Endothelial cell of umbilical vein (primary cell): ENCODE measurements around the gene MAP2K5. TPM values are rescaled to one million over a fixed set of nuclear protein-coding genes. Genes with fewer than 3 reads are reported as not detected.

Experiments used
- BruUV-seq: library from RNA; stranded (reverse); fragments of 400-500 nt; replicated peaks from 2 replicates; lab custom pipeline; 2021; lab: Mats Ljungman, UMichigan
- CTCF ChIA-PET: fragments of 300-600, 350-600 bp; sonication (Branson Sonifier 250); formaldehyde crosslinking; loops from one replicate; lab custom pipeline; 2021; ENCODE audit warnings: antibody characterized with exemption, inconsistent platforms; lab: Charles Lee
- POLR2A ChIA-PET: fragments of 300-600, 350-600 bp; sonication (Branson Sonifier 250); formaldehyde crosslinking; loops from one replicate; lab custom pipeline; 2021; ENCODE audit warnings: antibody characterized with exemption, inconsistent platforms; lab: Charles Lee
- DNase-seq: peaks from one replicate; pipeline ENCODE4 v3.0.0-alpha.2; 2011; ENCODE audit warnings: low read depth, low spot score
- FAIRE-seq: peaks from 2 replicates; lab custom pipeline; 2011; peaks lifted over from hg19 to GRCh38; lab: Jason Lieb, UNC
- H2AFZ ChIP-seq: 2 replicates; pipeline ENCODE4 v1.6.0; 2012; ENCODE audit warnings: low read depth, low read length, control low read depth, inconsistent platforms
- H3K27ac ChIP-seq: 2 replicates; pipeline ENCODE4 v1.5.1; 2011; ENCODE audit warnings: low read depth, mild to moderate bottlenecking, control low read depth, low read length, moderate library complexity; ENCODE audit not compliant: insufficient read depth
- H3K27me3 ChIP-seq, 2 experiments: 2 replicates each; pipeline versions ENCODE4 v1.6.0 to v1.6.1; 2011; ENCODE audit warnings: low read length in 2 of 2, mixed read lengths in 1 of 2; ENCODE audit not compliant: control insufficient read depth in 2 of 2, insufficient read depth in 2 of 2
- H3K36me3 ChIP-seq, 2 experiments: 2 replicates in 1 of 2; 3 replicates in 1 of 2; pipeline ENCODE4 v1.5.1; 2011; ENCODE audit warnings: low read length in 2 of 2, mild to moderate bottlenecking in 1 of 2, moderate library complexity in 1 of 2; ENCODE audit not compliant: control insufficient read depth in 2 of 2, insufficient read depth in 2 of 2; ENCODE audit errors: extremely low read depth in 1 of 2
- H3K4me1 ChIP-seq: 3 replicates; pipeline ENCODE4 v1.5.1; 2011; ENCODE audit warnings: mild to moderate bottlenecking, low read length; ENCODE audit not compliant: control insufficient read depth, insufficient read depth; ENCODE audit errors: extremely low read depth
- H3K4me2 ChIP-seq: 2 replicates; pipeline ENCODE4 v1.6.1; 2011; ENCODE audit warnings: low read length, control low read depth, mixed read lengths; ENCODE audit not compliant: insufficient read depth
- H3K4me3 ChIP-seq, 3 experiments: fragments of 200-600 bp in 1 of 3; sonication (generic), shearing (Covaris generic) in 1 of 3; replicated peaks in 1 of 3; 2 replicates each; pipeline ENCODE4 v1.5.1; 2011 to 2016; ENCODE audit warnings: control low read depth in 3 of 3, low read length in 3 of 3, mild to moderate bottlenecking in 2 of 3, inconsistent platforms in 1 of 3, low read depth in 1 of 3, moderate library complexity in 1 of 3; ENCODE audit not compliant: insufficient read depth in 1 of 3
- H3K79me2 ChIP-seq: 2 replicates; pipeline ENCODE4 v1.6.0; 2012; ENCODE audit warnings: low read length, inconsistent platforms; ENCODE audit not compliant: control insufficient read depth, insufficient read depth
- H3K9ac ChIP-seq: replicated peaks from 2 replicates; pipeline ENCODE3; 2011; ENCODE audit warnings: low read length, control low read depth; ENCODE audit not compliant: insufficient read depth; ENCODE audit errors: extremely low read depth
- H3K9me1 ChIP-seq: replicated peaks from 3 replicates; pipeline ENCODE4 v1.6.0; 2011; ENCODE audit warnings: mild to moderate bottlenecking, low read length; ENCODE audit not compliant: control insufficient read depth, insufficient read depth; ENCODE audit errors: extremely low read depth
- H3K9me3 ChIP-seq: replicated peaks from 2 replicates; pipeline ENCODE4 v1.5.1; 2012; ENCODE audit warnings: low read length, inconsistent platforms; ENCODE audit not compliant: control insufficient read depth, insufficient read depth
- H4K20me1 ChIP-seq: replicated peaks from 2 replicates; pipeline ENCODE3; 2011; ENCODE audit warnings: mild to moderate bottlenecking, low read length; ENCODE audit not compliant: control insufficient read depth, insufficient read depth; ENCODE audit errors: extremely low read depth
- EZH2 ChIP-seq: IDR thresholded peaks from 2 replicates; pipeline ENCODE4 v1.6.1; 2012; ENCODE audit warnings: borderline replicate concordance, low read depth, mild to moderate bottlenecking, moderate library complexity, low read length, inconsistent platforms; ENCODE audit not compliant: severe bottlenecking
- FOS ChIP-seq: IDR thresholded peaks from 2 replicates; pipeline ENCODE4 v1.6.1; 2011; ENCODE audit warnings: mild to moderate bottlenecking, low read length, moderate library complexity, borderline replicate concordance; ENCODE audit not compliant: insufficient read depth
- GATA2 ChIP-seq: IDR thresholded peaks from 2 replicates; pipeline ENCODE4 v1.7.0; 2011; ENCODE audit warnings: low read depth, mild to moderate bottlenecking, moderate library complexity, mixed read lengths, low read length; ENCODE audit not compliant: insufficient read length, insufficient read depth
- JUN ChIP-seq: IDR thresholded peaks from 2 replicates; pipeline ENCODE4 v1.6.1; 2011; ENCODE audit warnings: borderline replicate concordance, low read depth; ENCODE audit not compliant: insufficient read length, insufficient read depth
- MYC ChIP-seq: IDR thresholded peaks from one replicate; pipeline ENCODE4 v1.6.1; 2011; ENCODE audit warnings: mild to moderate bottlenecking, low read depth, low read length
- POLR2AphosphoS5 ChIP-seq: IDR thresholded peaks from 2 replicates; pipeline ENCODE4 v1.6.1; 2012; ENCODE audit warnings: low read depth, mild to moderate bottlenecking, control low read depth, low read length, moderate library complexity; ENCODE audit not compliant: insufficient read depth
- dilution Hi-C: fragments of 300-500 bp; cut with MboI; formaldehyde crosslinking; loops from one replicate; pipeline ENCODE4 v1.15.0; 2019; ENCODE audit warnings: low sequenced_read_pairs; ENCODE audit not compliant: extremely low pct_ligation_motif_present
- intact Hi-C: fragments of 100-400 bp; cut with micrococcal nuclease; formaldehyde crosslinking; loops from one replicate; pipeline ENCODE4 v1.10.0; 2022
- polyA plus RNA-seq, 4 experiments: library from polyadenylated mRNA; depleted of rRNA in 3 of 4; stranded (reverse) in 3 of 4; unstranded in 1 of 4; fragments of >200 nt; gene quantifications; 2 replicates each; pipeline versions ENCODE4 v1.2.1 to v1.2.3, GENCODE V29; 2011 to 2012; ENCODE audit warnings: missing spikeins in 1 of 4
- total RNA-seq: library from RNA; stranded (reverse); gene quantifications from 2 replicates; pipeline ENCODE4 v1.2.3, GENCODE V29; 2021
- TF ChIP-seq, protein P1 (sequence below): IDR thresholded peaks from 2 replicates; pipeline ENCODE4 v1.6.1; 2011; ENCODE audit not compliant: insufficient read depth, insufficient read length
- TF ChIP-seq, protein P2 (sequence below), 2 donors: IDR thresholded peaks; 1 replicate in 1 of 2; 2 replicates in 1 of 2; pipeline ENCODE4 v1.5.1; 2011; ENCODE audit warnings: low read length in 2 of 2, mild to moderate bottlenecking in 2 of 2, moderate library complexity in 2 of 2, control low read depth in 1 of 2, inconsistent platforms in 1 of 2, low read depth in 1 of 2; ENCODE audit not compliant: insufficient read depth in 1 of 2; ENCODE audit errors: extremely low read depth in 1 of 2

Gene MAP2K5
- total and polyA plus RNA-seq, 2 donors (not counting 3 experiments of a cell fraction or from before 2014, with no cell fraction given), result 4.9 to 24.7 TPM

DNA sequence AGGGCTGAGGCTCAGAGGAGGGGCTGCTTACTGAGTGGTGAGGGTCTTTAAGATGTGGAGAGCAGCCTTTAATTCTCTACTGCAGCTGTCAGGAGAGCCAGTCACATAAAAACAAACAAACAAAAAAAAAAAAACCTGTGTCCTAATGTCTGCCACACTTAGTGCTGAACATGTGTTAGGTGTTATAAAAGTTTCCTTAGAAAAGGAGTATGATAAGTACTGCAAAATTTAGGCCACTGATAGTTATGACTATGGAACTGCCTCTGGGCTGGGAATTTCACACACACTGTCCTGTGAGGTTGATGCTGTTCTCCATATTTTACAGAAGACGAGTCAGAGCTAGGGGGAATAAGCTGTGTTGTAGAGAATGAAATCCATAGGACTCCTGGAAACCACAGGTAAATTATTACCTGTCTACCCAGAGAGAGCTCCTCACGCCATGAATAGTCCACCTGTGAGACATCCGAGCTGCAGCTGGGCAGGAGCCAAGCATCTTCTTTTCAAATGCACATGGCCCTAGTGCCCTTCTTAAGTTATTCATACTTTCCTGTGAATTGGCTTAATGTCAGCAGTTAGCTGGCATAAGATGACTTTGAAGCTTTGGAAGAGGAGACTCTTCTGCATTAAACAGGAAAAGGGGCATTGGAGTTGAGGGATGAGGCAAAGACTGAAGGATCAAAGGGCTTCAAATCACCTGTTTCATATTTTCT is 248.3 kb downstream of the MAP2K5 start:
- intact Hi-C loops, result no loop called here
- H2AFZ ChIP-seq, result no peak overlapping the region
- TF ChIP-seq, protein P1, sequence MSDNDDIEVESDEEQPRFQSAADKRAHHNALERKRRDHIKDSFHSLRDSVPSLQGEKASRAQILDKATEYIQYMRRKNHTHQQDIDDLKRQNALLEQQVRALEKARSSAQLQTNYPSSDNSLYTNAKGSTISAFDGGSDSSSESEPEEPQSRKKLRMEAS, result no peak
- TF ChIP-seq EZH2 (no peak), POLR2AphosphoS5 (no peak), MYC (no peak), JUN (no peak), FOS (no peak), GATA2 (no peak)
- TF ChIP-seq, protein P2, sequence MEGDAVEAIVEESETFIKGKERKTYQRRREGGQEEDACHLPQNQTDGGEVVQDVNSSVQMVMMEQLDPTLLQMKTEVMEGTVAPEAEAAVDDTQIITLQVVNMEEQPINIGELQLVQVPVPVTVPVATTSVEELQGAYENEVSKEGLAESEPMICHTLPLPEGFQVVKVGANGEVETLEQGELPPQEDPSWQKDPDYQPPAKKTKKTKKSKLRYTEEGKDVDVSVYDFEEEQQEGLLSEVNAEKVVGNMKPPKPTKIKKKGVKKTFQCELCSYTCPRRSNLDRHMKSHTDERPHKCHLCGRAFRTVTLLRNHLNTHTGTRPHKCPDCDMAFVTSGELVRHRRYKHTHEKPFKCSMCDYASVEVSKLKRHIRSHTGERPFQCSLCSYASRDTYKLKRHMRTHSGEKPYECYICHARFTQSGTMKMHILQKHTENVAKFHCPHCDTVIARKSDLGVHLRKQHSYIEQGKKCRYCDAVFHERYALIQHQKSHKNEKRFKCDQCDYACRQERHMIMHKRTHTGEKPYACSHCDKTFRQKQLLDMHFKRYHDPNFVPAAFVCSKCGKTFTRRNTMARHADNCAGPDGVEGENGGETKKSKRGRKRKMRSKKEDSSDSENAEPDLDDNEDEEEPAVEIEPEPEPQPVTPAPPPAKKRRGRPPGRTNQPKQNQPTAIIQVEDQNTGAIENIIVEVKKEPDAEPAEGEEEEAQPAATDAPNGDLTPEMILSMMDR (IDR thresholded peaks at IDR 0.05; ENCODE audit: extremely low read depth in 1 of 2, insufficient read depth in 1 of 2, low read depth in 1 of 2, low read length in 2 of 2), result no peak
- H3K27ac ChIP-seq, result no peak overlapping the region
- POLR2A ChIA-PET, result no interaction called here
- no peaks in the 10 kb centered on the region for H3K9me1 ChIP-seq
- FAIRE-seq, result no peak
- H3K4me1 ChIP-seq, result no peaks in the 10 kb centered on the region
- H3K27me3 ChIP-seq, result no peaks in the 10 kb centered on the region
- CTCF ChIA-PET, result no interaction called here
- no peak overlapping the region for H3K4me2 ChIP-seq
- dilution Hi-C loops, result no loop called here
- H3K4me3 ChIP-seq, result no peak overlapping the region
- DNase-seq, result no peak
- no peaks in the 10 kb centered on the region for H4K20me1 ChIP-seq
- no peaks in the 10 kb centered on the region for H3K9me3 ChIP-seq
- no peak overlapping the region for H3K9ac ChIP-seq
- no peaks in the 10 kb centered on the region for H3K36me3 ChIP-seq
- no peaks in the 10 kb centered on the region for H3K79me2 ChIP-seq
- no TSS peak for BruUV-seq
